K562 (cell line): Measurements from ENCODE around the gene RAB3D. TPM values are rescaled to one million over a fixed set of nuclear protein-coding genes. Genes with fewer than 3 reads are reported as not detected.

Experiments
- ATF7 ChIP-seq: fragments of 450-650 bp; IDR thresholded peaks from 2 replicates; pipeline ENCODE4 v1.7.1; 2014; ENCODE audit warnings: mild to moderate bottlenecking, moderate library complexity
- CBFA2T2 ChIP-seq: fragments of 450-650 bp; conservative IDR thresholded peaks from 2 replicates; pipeline ENCODE4 v1.6.1; 2017; ENCODE audit warnings: mild to moderate bottlenecking
- DMBX1 ChIP-seq: fragments of 250-450 bp; sonication (Bioruptor Pico); IDR thresholded peaks from 2 replicates; pipeline ENCODE4 v1.8.0; 2022; ENCODE audit warnings: inconsistent platforms, mild to moderate bottlenecking, moderate library complexity, borderline replicate concordance
- HMBOX1 ChIP-seq: sonication (generic); IDR thresholded peaks from 2 replicates; pipeline ENCODE4 v1.6.1; 2016
- NR2C2 ChIP-seq, 2 experiments: fragments of 200-800 bp in 1 of 2; sonication (Bioruptor generic) in 1 of 2; sonication (generic) in 1 of 2; formaldehyde crosslinking in 1 of 2; IDR thresholded peaks; 2 replicates each; pipeline versions ENCODE4 v1.6.1 to v1.8.0; 2016 to 2022; ENCODE audit warnings: mild to moderate bottlenecking in 1 of 2, missing compliant biosample characterization in 1 of 2, missing genetic modification characterization in 1 of 2, missing genetic modification reagents in 1 of 2
- RNF2 ChIP-seq: sonication (generic); IDR thresholded peaks from 2 replicates; pipeline ENCODE4 v1.6.1; 2016
- SMARCB1 ChIP-seq: IDR thresholded peaks from 2 replicates; pipeline ENCODE4 v1.6.1; 2011; ENCODE audit warnings: improper control_type of control experiment, low read depth; ENCODE audit not compliant: insufficient read length
- SMARCC2 ChIP-seq: fragments of 450-650 bp; IDR thresholded peaks from 2 replicates; pipeline ENCODE4 v1.6.1; 2017; ENCODE audit warnings: antibody characterized with exemption, moderate library complexity, mild to moderate bottlenecking, low read depth
- SPI1 ChIP-seq: IDR thresholded peaks from 2 replicates; pipeline ENCODE4 v1.6.1; 2011; ENCODE audit warnings: low read depth, low read length, control low read depth, borderline replicate concordance
- TAL1 ChIP-seq: fragments of 450-650 bp; IDR thresholded peaks from 2 replicates; pipeline ENCODE4 v1.6.1; 2016; ENCODE audit warnings: mild to moderate bottlenecking
- USF1 ChIP-seq: sonication (generic); formaldehyde crosslinking; IDR thresholded peaks from 2 replicates; pipeline ENCODE4 v1.9.0; 2022; ENCODE audit warnings: mild to moderate bottlenecking, missing genetic modification reagents
- USF2 ChIP-seq: sonication (generic); formaldehyde crosslinking; IDR thresholded peaks from 2 replicates; pipeline ENCODE4 v1.5.0; 2020; ENCODE audit warnings: missing genetic modification reagents
- VEZF1 ChIP-seq: fragments of 200-800 bp; sonication (Bioruptor generic); IDR thresholded peaks from 2 replicates; pipeline ENCODE4 v1.6.1; 2017; ENCODE audit warnings: missing genetic modification characterization, missing compliant biosample characterization
- ZNF134 ChIP-seq: fragments of 250-450 bp; sonication (Bioruptor Pico); conservative IDR thresholded peaks from 2 replicates; pipeline ENCODE4 v1.4.0; 2020
- ZNF212 ChIP-seq: fragments of 450-650 bp; formaldehyde crosslinking; IDR thresholded peaks from 2 replicates; pipeline ENCODE4 v1.4.0; 2020; ENCODE audit warnings: mild to moderate bottlenecking
- ZNF23 ChIP-seq: fragments of 250-450 bp; sonication (Bioruptor Pico); IDR thresholded peaks from 2 replicates; pipeline ENCODE4 v1.4.0; 2020; ENCODE audit warnings: mild to moderate bottlenecking
- ZNF449 ChIP-seq: fragments of 250-450 bp; sonication (Bioruptor Pico); IDR thresholded peaks from 2 replicates; pipeline ENCODE4 v1.8.0; 2022; ENCODE audit warnings: moderate library complexity, mild to moderate bottlenecking, inconsistent platforms
- ZNF589 ChIP-seq: fragments of 200-800 bp; sonication (Bioruptor generic); IDR thresholded peaks from 2 replicates; pipeline ENCODE4 v1.6.1; 2016; ENCODE audit warnings: low read depth, missing genetic modification characterization, missing compliant biosample characterization
- polyA plus RNA-seq, 8 experiments: library from polyadenylated mRNA; depleted of rRNA in 4 of 8; stranded (reverse) in 5 of 8; unstranded in 3 of 8; fragments of >200 nt; fragmentation: Nextera tagmentation in 2 of 8; fragmentation: Illumina TruSeq in 1 of 8; extraction: Ambion mirVana in 2 of 8; extraction: Trizol in 1 of 8; gene quantifications; 2 replicates each; pipeline versions ENCODE4 v1.2.1 to v1.2.3, GENCODE V29; 2011 to 2014; ENCODE audit warnings: inconsistent platforms in 1 of 8, missing spikeins in 1 of 8
- total RNA-seq, 7 experiments: library from RNA; depleted of rRNA in 6 of 7; stranded (reverse); fragments of >200 nt in 6 of 7; fragmentation: Illumina TruSeq in 2 of 7; extraction: Trizol in 2 of 7; gene quantifications; 2 replicates each; pipeline versions ENCODE4 v1.2.1 to v1.2.3, GENCODE V29; 2011 to 2021; ENCODE audit warnings: low replicate concordance in 1 of 7
- TF ChIP-seq, protein P1 (sequence below): fragments of 450-650 bp; conservative IDR thresholded peaks from 2 replicates; pipeline ENCODE4 v1.6.1; 2016; ENCODE audit warnings: missing genetic modification characterization, low read depth, mild to moderate bottlenecking, missing compliant biosample characterization, moderate library complexity
- TF ChIP-seq, protein P2 (sequence below): fragments of 450-650 bp; IDR thresholded peaks from 2 replicates; pipeline ENCODE4 v1.6.1; 2016; ENCODE audit warnings: borderline replicate concordance

The RAB3D gene
- total and polyA plus RNA-seq, 9 of the 15 experiments (the other 6 are each of a cell fraction or from before 2014, with no cell fraction given) = 0.34 to 3.3 (median 1.3) TPM

DNA sequence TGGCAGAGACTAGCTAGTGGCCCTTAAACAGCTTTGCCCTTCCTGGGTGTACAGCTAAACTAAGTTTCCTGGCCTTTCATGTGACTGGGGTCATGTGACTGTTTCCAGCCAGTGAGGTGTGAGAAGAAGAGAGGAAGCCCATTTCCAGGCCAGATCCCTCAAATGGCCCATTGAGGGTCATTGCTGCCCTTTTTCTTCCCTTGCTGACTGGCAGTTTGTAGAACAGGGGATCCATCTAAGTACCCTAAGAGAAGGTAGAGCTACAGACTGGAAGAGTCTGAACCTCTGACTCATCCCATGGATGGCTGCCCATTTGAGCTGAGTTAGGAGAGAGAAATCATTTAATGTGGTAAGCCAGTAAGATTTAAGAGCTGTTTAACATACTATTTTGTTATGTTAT, 37.8 kb upstream of the RAB3D start (continued):
- no peak for TF ChIP-seq NR2C2 (CRISPR knock-in tag; IDR thresholded peaks at IDR 0.05)
- TF ChIP-seq NR2C2 (tag; IDR thresholded peaks at IDR 0.05) = 0 out of 2 replicates have a peak, but pooled peaks have one; percentile 43
- TF ChIP-seq SMARCC2 = no peak
- TF ChIP-seq ZNF589 (CRISPR knock-in tag) = 0 out of 2 replicates have a peak, but pooled peaks have one; percentile 68
- no peak for TF ChIP-seq TAL1
- peak; percentile 92 for TF ChIP-seq USF2 (CRISPR knock-in tag)
- TF ChIP-seq, protein P1, sequence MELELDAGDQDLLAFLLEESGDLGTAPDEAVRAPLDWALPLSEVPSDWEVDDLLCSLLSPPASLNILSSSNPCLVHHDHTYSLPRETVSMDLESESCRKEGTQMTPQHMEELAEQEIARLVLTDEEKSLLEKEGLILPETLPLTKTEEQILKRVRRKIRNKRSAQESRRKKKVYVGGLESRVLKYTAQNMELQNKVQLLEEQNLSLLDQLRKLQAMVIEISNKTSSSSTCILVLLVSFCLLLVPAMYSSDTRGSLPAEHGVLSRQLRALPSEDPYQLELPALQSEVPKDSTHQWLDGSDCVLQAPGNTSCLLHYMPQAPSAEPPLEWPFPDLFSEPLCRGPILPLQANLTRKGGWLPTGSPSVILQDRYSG (tag) = 0 out of 2 replicates have a peak, but pooled peaks have one; percentile 51
- TF ChIP-seq SMARCB1 = no peak
- TF ChIP-seq SPI1 = peak; percentile 77
- 0 out of 2 replicates have a peak, but pooled peaks have one; percentile 14 for TF ChIP-seq ZNF134 (CRISPR knock-in tag)
- TF ChIP-seq CBFA2T2 = peak; percentile 84
- 0 out of 2 replicates have a peak, but pooled peaks have one; percentile 41 for TF ChIP-seq ZNF449 (CRISPR knock-in tag)
- no peak for TF ChIP-seq RNF2
- TF ChIP-seq HMBOX1 = 0 out of 2 replicates have a peak, but pooled peaks have one; percentile 31
- no peak for TF ChIP-seq ATF7
- TF ChIP-seq, protein P2, sequence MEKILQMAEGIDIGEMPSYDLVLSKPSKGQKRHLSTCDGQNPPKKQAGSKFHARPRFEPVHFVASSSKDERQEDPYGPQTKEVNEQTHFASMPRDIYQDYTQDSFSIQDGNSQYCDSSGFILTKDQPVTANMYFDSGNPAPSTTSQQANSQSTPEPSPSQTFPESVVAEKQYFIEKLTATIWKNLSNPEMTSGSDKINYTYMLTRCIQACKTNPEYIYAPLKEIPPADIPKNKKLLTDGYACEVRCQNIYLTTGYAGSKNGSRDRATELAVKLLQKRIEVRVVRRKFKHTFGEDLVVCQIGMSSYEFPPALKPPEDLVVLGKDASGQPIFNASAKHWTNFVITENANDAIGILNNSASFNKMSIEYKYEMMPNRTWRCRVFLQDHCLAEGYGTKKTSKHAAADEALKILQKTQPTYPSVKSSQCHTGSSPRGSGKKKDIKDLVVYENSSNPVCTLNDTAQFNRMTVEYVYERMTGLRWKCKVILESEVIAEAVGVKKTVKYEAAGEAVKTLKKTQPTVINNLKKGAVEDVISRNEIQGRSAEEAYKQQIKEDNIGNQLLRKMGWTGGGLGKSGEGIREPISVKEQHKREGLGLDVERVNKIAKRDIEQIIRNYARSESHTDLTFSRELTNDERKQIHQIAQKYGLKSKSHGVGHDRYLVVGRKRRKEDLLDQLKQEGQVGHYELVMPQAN = no peak
- TF ChIP-seq ZNF212 = no peak
- peak; percentile 92 for TF ChIP-seq USF1 (CRISPR knock-in tag)
- TF ChIP-seq VEZF1 = 0 out of 2 replicates have a peak, but pooled peaks have one; percentile 28
- TF ChIP-seq DMBX1 (CRISPR knock-in tag) = peak; percentile 41; the same call in 1 of the 2 replicates
- TF ChIP-seq ZNF23 = 0 out of 2 replicates have a peak, but pooled peaks have one; percentile 18
